Measurements from ENCODE around the gene ASAH2. TPM values are rescaled to one million over a fixed set of nuclear protein-coding genes. Genes with fewer than 3 reads are reported as not detected.
"Not testable (repeated sequence)": the region's sequence is repeated elsewhere in the genome, so short reads cannot be mapped to it uniquely, and the experiment has no call there.

Gene ASAH2
- total RNA-seq, 2 experiments from 2014 or later: 1.8 to 2.3 TPM

DNA sequence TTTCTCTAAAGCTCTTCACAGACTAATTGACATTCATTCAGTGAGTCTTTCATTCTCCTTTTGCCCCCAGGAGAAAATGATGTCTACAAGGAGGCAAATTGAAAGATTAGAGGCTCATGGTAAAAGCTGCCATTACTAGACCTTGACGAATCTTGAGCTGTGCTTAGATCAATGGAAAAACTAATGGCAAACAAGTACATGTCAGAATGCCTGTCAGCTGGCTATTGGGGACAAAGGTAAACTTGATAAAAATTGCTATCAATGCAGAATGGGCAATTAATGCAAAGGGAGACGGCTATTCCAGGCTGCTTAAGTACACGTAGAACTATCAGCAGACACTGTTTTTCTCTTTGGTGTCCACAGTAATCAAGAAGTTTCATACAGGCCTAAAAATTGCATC, 3.3 kb downstream of the ASAH2 start:
- no peaks in the 10 kb centered on the region for H3K4me1 Mint-ChIP-seq (ENCODE audit: low read depth)
- no peak for ATAC-seq
- peaks cover 40% of the 10 kb centered on the region for H3K27me3 Mint-ChIP-seq (ENCODE audit: low read depth)
- H3K36me3 Mint-ChIP-seq (ENCODE audit: low read depth): no peaks in the 10 kb centered on the region
- DNase-seq: no peak
- H3K9me3 Mint-ChIP-seq (ENCODE audit: insufficient read depth): no peaks in the 10 kb centered on the region
- CTCF ChIA-PET: interaction anchor here (0.9 kb wide), 1 partner anchor 10 kb away, joined by 3 read pairs; no protein-coding TSS in a partner anchor
- no peak overlapping the region for H3K4me3 Mint-ChIP-seq
- POLR2A ChIA-PET: no interaction called here
- H3K27ac Mint-ChIP-seq: no peak overlapping the region

DNA sequence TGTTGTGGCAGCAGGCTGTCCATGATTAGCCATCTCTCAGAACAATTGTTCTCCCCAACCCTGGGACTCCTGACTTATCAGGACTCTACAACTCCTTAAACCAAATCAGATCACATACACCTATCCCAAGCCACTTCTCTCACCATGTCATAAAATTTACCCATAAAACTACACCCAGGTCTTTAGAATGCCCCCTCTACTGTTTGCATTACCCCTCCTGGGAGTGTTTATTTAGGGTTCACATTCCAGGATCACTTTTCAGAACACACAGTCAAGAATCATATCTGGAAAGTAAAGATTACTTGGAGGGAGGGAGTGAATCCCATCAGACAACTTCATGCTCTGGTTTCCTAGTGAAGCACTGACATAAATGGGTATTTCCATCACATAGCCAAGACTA, 7.1 kb downstream of the ASAH2 start:
- CTCF ChIA-PET: no interaction called here
- Mint-ChIP-seq H3K4me3 (no peak overlapping the region), H3K9me3 (ENCODE audit: insufficient read depth) (no peaks in the 10 kb centered on the region), H3K27me3 (ENCODE audit: low read depth) (peaks cover 33% of the 10 kb centered on the region), H3K36me3 (ENCODE audit: low read depth) (no peaks in the 10 kb centered on the region), H3K27ac (no peak overlapping the region), H3K4me1 (ENCODE audit: low read depth) (no peaks in the 10 kb centered on the region)
- ATAC-seq (no peak), DNase-seq (no peak)
- POLR2A ChIA-PET: no interaction called here

DNA sequence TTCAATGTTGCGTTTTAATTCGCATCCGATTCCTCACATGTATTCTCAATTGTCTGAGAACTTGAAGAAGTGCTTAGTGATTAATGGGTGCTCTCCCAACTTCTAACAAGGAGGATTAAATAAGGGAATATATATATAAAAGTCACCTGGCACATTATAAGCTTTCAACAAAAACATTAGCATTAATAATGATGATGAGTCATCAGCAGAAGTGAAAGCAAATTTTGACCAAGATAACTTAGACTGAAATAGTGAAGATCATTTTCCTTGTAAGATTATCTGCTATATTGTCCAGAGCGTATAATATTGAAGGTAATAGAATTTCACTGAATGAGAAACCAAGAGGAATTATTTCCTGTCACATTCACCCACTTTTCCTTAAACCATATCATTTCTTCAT, 8.5 kb downstream of the ASAH2 start:
- no peaks in the 10 kb centered on the region for H3K36me3 Mint-ChIP-seq (ENCODE audit: low read depth)
- H3K27me3 Mint-ChIP-seq (ENCODE audit: low read depth): peaks cover 32% of the 10 kb centered on the region
- H3K4me3 Mint-ChIP-seq: no peak overlapping the region
- ChIA-PET POLR2A (no interaction called here), CTCF (no interaction called here)
- no peak overlapping the region for H3K27ac Mint-ChIP-seq
- ATAC-seq (no peak), DNase-seq (no peak)
- H3K4me1 Mint-ChIP-seq (ENCODE audit: low read depth): no peaks in the 10 kb centered on the region
- H3K9me3 Mint-ChIP-seq (ENCODE audit: insufficient read depth): no peaks in the 10 kb centered on the region

DNA sequence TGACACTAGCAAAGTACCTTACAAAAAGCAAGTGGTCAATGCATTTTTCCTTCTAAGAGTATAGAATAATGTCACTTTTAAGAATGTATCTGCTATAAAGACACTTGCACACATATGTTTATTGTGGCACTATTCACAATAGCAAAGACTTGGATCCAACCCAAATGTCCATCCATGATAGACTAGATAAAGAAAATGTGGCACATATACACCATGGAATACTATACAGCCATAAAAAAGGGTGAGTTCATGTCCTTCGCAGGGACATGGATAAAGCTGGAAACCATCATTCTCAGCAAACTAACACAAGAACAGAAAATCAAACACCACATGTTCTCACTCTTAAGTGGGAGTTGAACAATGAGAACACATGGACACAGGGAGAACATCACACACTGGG, 9.8 kb downstream of the ASAH2 start:
- H3K4me1 Mint-ChIP-seq (ENCODE audit: low read depth); H3K27ac Mint-ChIP-seq; CTCF ChIA-PET; H3K36me3 Mint-ChIP-seq (ENCODE audit: low read depth); H3K4me3 Mint-ChIP-seq; POLR2A ChIA-PET; ATAC-seq; H3K9me3 Mint-ChIP-seq (ENCODE audit: insufficient read depth); DNase-seq: not testable (repeated sequence)
- H3K27me3 Mint-ChIP-seq (ENCODE audit: low read depth): peaks cover 32% of the 10 kb centered on the region

DNA sequence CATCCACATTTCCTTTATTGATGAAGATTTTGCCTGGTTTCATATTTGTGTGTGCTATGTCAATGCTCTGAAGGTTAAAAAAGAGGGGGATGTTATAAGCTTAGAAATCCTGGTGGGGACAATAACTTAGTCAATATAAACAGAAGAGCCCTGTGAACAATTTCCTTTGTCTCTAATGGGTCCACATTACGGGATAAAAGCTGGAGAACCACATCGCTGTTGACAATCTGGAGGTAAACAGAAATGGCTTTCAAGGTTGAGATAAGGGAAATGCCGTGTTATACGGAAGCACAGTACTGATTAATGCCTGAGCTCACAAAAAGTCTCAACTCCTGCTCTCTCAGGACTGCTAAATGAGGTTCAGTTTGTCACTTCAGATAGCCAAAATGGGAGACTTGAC, 16.8 kb downstream of the ASAH2 start:
- DNase-seq: no peak
- Mint-ChIP-seq H3K4me1 (ENCODE audit: low read depth) (no peaks in the 10 kb centered on the region), H3K27me3 (ENCODE audit: low read depth) (peaks cover 41% of the 10 kb centered on the region), H3K9me3 (ENCODE audit: insufficient read depth) (no peaks in the 10 kb centered on the region), H3K4me3 (no peak overlapping the region), H3K36me3 (ENCODE audit: low read depth) (no peaks in the 10 kb centered on the region), H3K27ac (no peak overlapping the region)
- no peak for ATAC-seq
- CTCF ChIA-PET: no interaction called here
- POLR2A ChIA-PET: no interaction called here

DNA sequence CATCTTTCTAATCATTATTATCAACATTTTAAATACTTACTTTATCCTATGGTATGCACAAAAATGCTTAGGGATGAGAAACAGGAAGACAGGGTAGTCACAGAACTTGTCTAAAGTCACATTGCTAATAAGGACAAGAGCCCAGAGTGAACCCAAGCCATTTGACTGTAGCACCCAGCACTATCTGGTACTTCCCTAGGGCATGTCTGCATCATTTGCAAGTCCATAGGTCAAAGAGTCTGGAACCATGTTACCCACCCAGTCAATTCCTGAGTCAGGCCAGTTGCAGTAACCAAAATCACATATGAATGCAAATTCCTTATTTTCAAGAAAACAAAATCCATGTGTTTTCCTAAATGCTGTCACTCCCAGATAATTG, 19.1 kb downstream of the ASAH2 start:
- H3K4me1 Mint-ChIP-seq (ENCODE audit: low read depth): no peaks in the 10 kb centered on the region
- CTCF ChIA-PET: no interaction called here
- H3K9me3 Mint-ChIP-seq (ENCODE audit: insufficient read depth): no peaks in the 10 kb centered on the region
- H3K27me3 Mint-ChIP-seq (ENCODE audit: low read depth): peaks cover 43% of the 10 kb centered on the region
- H3K27ac Mint-ChIP-seq: no peak overlapping the region
- ATAC-seq (no peak), DNase-seq (no peak)
- POLR2A ChIA-PET: no interaction called here
- H3K36me3 Mint-ChIP-seq (ENCODE audit: low read depth): no peaks in the 10 kb centered on the region
- H3K4me3 Mint-ChIP-seq: no peak overlapping the region

DNA sequence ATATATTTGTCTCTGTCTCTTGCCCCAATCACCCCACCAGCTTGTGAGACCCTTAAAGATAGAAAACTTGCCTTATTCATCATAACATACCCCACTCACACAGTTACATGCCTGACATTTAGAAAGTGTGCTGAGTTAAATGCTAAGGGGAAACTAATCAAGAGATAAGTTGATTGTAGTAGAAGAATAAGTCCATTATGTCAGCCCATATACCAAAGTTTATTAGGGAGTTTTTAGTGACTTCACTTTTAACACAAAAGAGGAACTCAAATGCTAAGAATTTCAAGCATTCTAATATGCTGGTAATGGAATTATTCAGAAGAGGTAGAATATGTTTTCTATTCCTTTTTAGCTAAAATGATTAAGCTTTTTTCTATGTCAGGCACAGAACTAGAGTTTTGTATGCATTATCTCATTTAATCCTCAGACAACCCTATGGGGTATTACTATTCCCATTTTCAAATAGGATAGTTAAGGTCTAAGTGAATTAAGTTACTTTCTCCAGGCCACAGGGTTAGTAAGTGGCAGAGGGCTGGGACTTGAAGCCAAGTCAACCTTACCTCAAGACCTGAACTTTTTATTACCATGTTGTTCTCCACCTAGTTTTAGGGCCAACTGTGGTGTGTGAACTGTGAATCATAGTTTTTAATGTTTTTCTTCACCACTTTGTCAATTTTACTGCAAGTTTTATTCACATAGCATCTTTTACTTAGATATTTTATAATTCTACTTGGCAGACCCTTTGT, 19.6 kb downstream of the ASAH2 start:
- ATAC-seq (no peak), DNase-seq (no peak)
- H3K4me3 Mint-ChIP-seq: no peak overlapping the region
- no peaks in the 10 kb centered on the region for H3K9me3 Mint-ChIP-seq (ENCODE audit: insufficient read depth)
- peaks cover 43% of the 10 kb centered on the region for H3K27me3 Mint-ChIP-seq (ENCODE audit: low read depth)
- H3K4me1 Mint-ChIP-seq (ENCODE audit: low read depth): no peaks in the 10 kb centered on the region
- no peak overlapping the region for H3K27ac Mint-ChIP-seq
- ChIA-PET POLR2A (no interaction called here), CTCF (no interaction called here)
- H3K36me3 Mint-ChIP-seq (ENCODE audit: low read depth): no peaks in the 10 kb centered on the region

DNA sequence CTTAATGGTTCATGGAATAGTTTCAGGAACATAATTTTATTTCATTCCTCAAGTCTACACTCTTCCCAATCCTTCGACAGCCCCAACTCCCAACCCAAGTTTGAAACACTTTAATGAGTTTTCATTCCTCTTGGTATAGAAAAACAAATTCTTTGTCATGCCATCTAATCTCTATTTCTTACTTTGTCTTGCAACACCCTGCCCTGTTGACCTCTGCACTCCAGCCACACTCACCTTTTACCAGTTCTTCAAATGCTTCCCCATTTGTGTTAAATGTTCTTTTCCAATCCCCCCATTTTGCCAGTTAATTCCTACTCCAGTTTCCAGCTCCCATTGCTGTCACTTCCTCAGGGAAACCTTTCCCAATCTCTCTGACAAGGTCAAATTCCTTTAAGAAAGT, 21.9 kb downstream of the ASAH2 start:
- Mint-ChIP-seq H3K27me3 (ENCODE audit: low read depth) (peaks cover 40% of the 10 kb centered on the region), H3K9me3 (ENCODE audit: insufficient read depth) (no peaks in the 10 kb centered on the region), H3K36me3 (ENCODE audit: low read depth) (no peaks in the 10 kb centered on the region), H3K4me3 (no peak overlapping the region), H3K4me1 (ENCODE audit: low read depth) (no peaks in the 10 kb centered on the region), H3K27ac (no peak overlapping the region)
- ATAC-seq (no peak), DNase-seq (no peak)
- POLR2A ChIA-PET: no interaction called here
- CTCF ChIA-PET: no interaction called here

DNA sequence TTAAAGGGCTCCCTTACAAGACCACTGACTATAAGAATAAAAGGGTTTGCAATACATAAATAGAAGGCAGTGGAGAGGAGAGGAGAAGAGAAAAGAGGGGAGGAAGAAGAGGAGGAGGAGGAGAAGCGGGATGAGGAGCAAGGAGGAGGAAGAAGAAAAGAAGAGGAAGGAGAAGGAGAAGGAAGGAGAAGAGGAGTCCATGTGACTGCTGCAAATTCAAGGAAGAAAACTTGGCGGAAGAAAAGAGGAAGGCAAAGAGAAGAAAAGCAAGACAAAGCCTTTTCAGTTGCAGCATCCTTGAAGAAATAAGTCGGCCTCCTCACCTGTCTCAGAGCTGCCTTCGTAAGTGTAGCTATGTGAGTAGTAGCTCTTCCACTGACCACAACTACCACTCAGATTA, 22.6 kb downstream of the ASAH2 start:
- Mint-ChIP-seq H3K36me3 (ENCODE audit: low read depth) (no peaks in the 10 kb centered on the region), H3K4me3 (no peak overlapping the region), H3K27ac (no peak overlapping the region), H3K4me1 (ENCODE audit: low read depth) (no peaks in the 10 kb centered on the region), H3K9me3 (ENCODE audit: insufficient read depth) (no peaks in the 10 kb centered on the region), H3K27me3 (ENCODE audit: low read depth) (peaks cover 35% of the 10 kb centered on the region)
- DNase-seq (no peak), ATAC-seq (no peak)
- CTCF ChIA-PET: interaction anchor here (0.6 kb wide), 1 partner anchor 396 kb away, joined by 3 read pairs; no protein-coding TSS in a partner anchor
- POLR2A ChIA-PET: no interaction called here

DNA sequence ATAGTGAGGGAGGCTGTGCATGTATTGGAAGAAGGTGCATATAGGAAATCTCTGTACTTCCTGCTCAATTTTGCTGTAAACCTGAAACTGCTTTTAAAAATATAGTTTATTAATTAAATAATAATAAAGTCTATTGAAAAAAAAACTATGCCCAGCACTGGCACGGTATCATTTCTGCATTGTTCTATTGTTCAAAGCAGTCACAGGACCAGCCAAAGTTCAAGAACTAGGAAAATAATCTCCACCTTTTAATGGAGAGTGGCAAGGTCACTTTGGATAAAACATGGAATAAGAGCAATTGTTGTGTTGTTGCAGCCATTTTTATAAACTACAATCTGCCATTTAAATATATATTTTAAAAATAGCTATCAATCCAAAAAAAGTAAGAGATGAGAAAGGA, 24.7 kb downstream of the ASAH2 start:
- Mint-ChIP-seq H3K36me3 (ENCODE audit: low read depth) (no peaks in the 10 kb centered on the region), H3K27me3 (ENCODE audit: low read depth) (peaks cover 38% of the 10 kb centered on the region), H3K9me3 (ENCODE audit: insufficient read depth) (no peaks in the 10 kb centered on the region), H3K27ac (no peak overlapping the region), H3K4me1 (ENCODE audit: low read depth) (no peaks in the 10 kb centered on the region), H3K4me3 (no peak overlapping the region)
- ATAC-seq: no peak
- CTCF ChIA-PET: interaction anchor here (2.8 kb wide), 1 partner anchor 633 kb away, joined by 12 read pairs; no protein-coding TSS in a partner anchor
- no peak for DNase-seq
- POLR2A ChIA-PET: no interaction called here

DNA sequence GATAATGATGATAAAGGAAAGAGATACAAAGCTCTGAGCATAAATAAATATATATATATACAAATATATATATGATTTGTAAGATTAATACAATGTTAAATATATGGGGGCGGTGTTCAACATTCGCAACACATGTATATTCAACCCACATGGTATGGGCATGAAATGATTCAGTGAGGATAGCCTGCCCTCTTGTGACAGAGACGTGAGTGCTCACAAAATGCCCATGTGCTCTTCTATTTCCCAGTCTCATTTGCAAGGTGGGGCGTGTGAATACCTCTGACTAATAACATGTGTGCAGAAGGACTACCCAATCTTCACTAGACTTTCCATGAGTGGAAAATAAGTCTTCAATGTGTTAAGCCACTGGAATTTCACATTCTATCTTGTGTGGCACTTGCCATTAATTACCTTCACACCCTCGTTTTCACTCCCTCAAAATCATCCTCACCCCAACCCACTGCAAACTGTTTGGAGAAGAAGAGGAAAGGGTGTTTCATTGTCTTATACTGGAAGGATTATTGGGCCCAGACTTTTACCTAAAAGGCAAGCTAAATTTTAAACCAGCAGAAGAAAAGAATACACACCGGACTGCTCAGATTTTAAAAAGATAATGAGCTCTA, 26.9 kb downstream of the ASAH2 start:
- Mint-ChIP-seq H3K36me3 (ENCODE audit: low read depth) (no peaks in the 10 kb centered on the region), H3K4me1 (ENCODE audit: low read depth) (no peaks in the 10 kb centered on the region), H3K9me3 (ENCODE audit: insufficient read depth) (no peaks in the 10 kb centered on the region), H3K4me3 (no peak overlapping the region), H3K27ac (no peak overlapping the region), H3K27me3 (ENCODE audit: low read depth) (peaks cover 31% of the 10 kb centered on the region)
- DNase-seq: peak; percentile 48
- ChIA-PET POLR2A (no interaction called here), CTCF (interaction anchor here (0.6 to 2.8 kb wide), 5 partner anchors 14 to 634 kb away, joined by 3 to 12 read pairs (median 5); no protein-coding TSS in a partner anchor)
- ATAC-seq: peak; percentile 67

DNA sequence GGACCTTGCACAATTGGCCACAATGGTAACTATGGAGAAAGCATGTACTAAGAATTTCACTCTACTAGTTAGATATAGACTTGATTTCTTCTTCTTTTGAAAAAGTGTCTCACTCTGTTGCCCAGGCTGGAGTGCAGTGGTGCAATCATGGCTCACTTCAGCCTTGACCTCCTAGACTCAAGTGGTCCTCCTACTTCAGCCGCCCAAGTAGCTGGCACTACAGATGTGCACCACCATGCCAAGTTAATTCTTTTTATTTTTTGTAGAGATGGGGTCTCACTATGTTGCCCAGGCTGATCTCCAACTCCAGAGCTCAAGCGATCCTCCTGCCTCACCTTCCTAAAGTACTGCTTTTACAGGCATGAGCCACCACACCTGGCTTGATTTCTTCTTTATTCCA, 29.1 kb downstream of the ASAH2 start:
- H3K36me3 Mint-ChIP-seq (ENCODE audit: low read depth): no peaks in the 10 kb centered on the region
- no peaks in the 10 kb centered on the region for H3K4me1 Mint-ChIP-seq (ENCODE audit: low read depth)
- DNase-seq (no peak), ATAC-seq (no peak)
- no peak overlapping the region for H3K27ac Mint-ChIP-seq
- POLR2A ChIA-PET: no interaction called here
- CTCF ChIA-PET: interaction anchor here (2.0 kb wide), 1 partner anchor 627 kb away, joined by 7 read pairs; no protein-coding TSS in a partner anchor
- H3K4me3 Mint-ChIP-seq: no peak overlapping the region
- no peaks in the 10 kb centered on the region for H3K9me3 Mint-ChIP-seq (ENCODE audit: insufficient read depth)
- H3K27me3 Mint-ChIP-seq (ENCODE audit: low read depth): peaks cover 24% of the 10 kb centered on the region
